NOMO-1 treated with dmso at 0.1 percent for 144 hours (cell line): ENCODE measurements around the gene C1QL4.
"Not testable (repeated sequence)": the region's sequence is repeated elsewhere in the genome, so short reads cannot be mapped to it uniquely, and the experiment has no call there.

Experiments
- DNase-seq: peaks from one replicate; lab custom pipeline; 2025; ENCODE audit not compliant: unreplicated experiment; lab: John Stamatoyannopoulos, UW

Gene C1QL4

GRCh38 chr12:49334681-49335080 lies 2.3 kb downstream of the C1QL4 start:
- no peak for DNase-seq

- DNase-seq, result no peak
These were observed 2.8 kb downstream of the C1QL4 start for GRCh38 chr12:49334226-49334625.

GRCh38 chr12:49333778-49334177 lies 3.2 kb downstream of the C1QL4 start:
- DNase-seq, result not testable (repeated sequence)

GRCh38 chr12:49332891-49333371 lies 4.1 kb downstream of the C1QL4 start:
- DNase-seq, result no peak

GRCh38 chr12:49332441-49332861 lies 4.5 kb downstream of the C1QL4 start:
- DNase-seq, result no peak

GRCh38 chr12:49331380-49332222 lies 5.4 kb downstream of the C1QL4 start:
- DNase-seq, result peak; percentile 91

GRCh38 chr12:49330631-49331379 lies 6.2 kb downstream of the C1QL4 start:
- DNase-seq, result no peak

- no peak for DNase-seq
These were observed 6.9 kb downstream of the C1QL4 start for GRCh38 chr12:49330032-49330619.

GRCh38 chr12:49328816-49329215 lies 8.2 kb downstream of the C1QL4 start:
- no peak for DNase-seq

- DNase-seq, result no peak
These were observed 9.1 kb downstream of the C1QL4 start for GRCh38 chr12:49327887-49328286.

- DNase-seq, result no peak
These were observed 9.6 kb downstream of the C1QL4 start for GRCh38 chr12:49327368-49327767.

GRCh38 chr12:49325606-49326005 lies 11.4 kb downstream of the C1QL4 start:
- no peak for DNase-seq

GRCh38 chr12:49323524-49324097 lies 13.4 kb downstream of the C1QL4 start:
- no peak for DNase-seq

- peak; percentile 96 for DNase-seq
These were observed 14.1 kb downstream of the C1QL4 start, which contains the start of gene TROAP for GRCh38 chr12:49322708-49323523. Gene TROAP, plus strand, starts transcription at chr12:49323255. Its CDS starts 354 bp downstream, at chr12:49323609.

- DNase-seq, result no peak
These were observed 14.7 kb downstream of the C1QL4 start for GRCh38 chr12:49322367-49322707.

GRCh38 chr12:49320411-49321103 lies 16.4 kb downstream of the C1QL4 start:
- not testable (repeated sequence) for DNase-seq

GRCh38 chr12:49317118-49317517 lies 19.9 kb downstream of the C1QL4 start:
- not testable (repeated sequence) for DNase-seq

GRCh38 chr12:49314811-49315210 lies 22.2 kb downstream of the C1QL4 start:
- DNase-seq, result no peak

- not testable (repeated sequence) for DNase-seq
These were observed 26.5 kb downstream of the C1QL4 start for GRCh38 chr12:49310451-49311000.
